ENCODE data around the gene SNRPA.
A peak's percentile ranks its signal among the peaks of the same experiment; 100 is the strongest.
"Not testable (repeated sequence)": the region's sequence is repeated elsewhere in the genome, so short reads cannot be mapped to it uniquely, and the experiment has no call there.

SNRPA gene

GRCh38 chr19:40721936-40722661 is 28.9 kb upstream of the SNRPA start:
- DNase-seq (no peak), ATAC-seq (no peak)

- ATAC-seq (no peak), DNase-seq (no peak)
Observed at GRCh38 chr19:40723661-40724254, 27.2 kb upstream of the SNRPA start.

GRCh38 chr19:40724315-40724714 is 26.7 kb upstream of the SNRPA start:
- ATAC-seq (no peak), DNase-seq (no peak)

GRCh38 chr19:40724855-40725254 is 26.1 kb upstream of the SNRPA start:
- ATAC-seq = peak; percentile 88

GRCh38 chr19:40726279-40726678 is 24.7 kb upstream of the SNRPA start:
- ATAC-seq (no peak), DNase-seq (no peak)

More at GRCh38 chr19:40724855-40725254, 26.1 kb upstream of the SNRPA start:
- no peak for DNase-seq

GRCh38 chr19:40730065-40730464 is 20.9 kb upstream of the SNRPA start:
- not testable (repeated sequence) for ATAC-seq, DNase-seq

GRCh38 chr19:40732304-40732703 is 18.7 kb upstream of the SNRPA start:
- DNase-seq, ATAC-seq: not testable (repeated sequence)

- DNase-seq (no peak), ATAC-seq (no peak)
Observed at GRCh38 chr19:40733149-40733548, 17.9 kb upstream of the SNRPA start.

GRCh38 chr19:40735013-40735771 is 15.8 kb upstream of the SNRPA start:
- DNase-seq = no peak
- ATAC-seq = no peak

- ATAC-seq (no peak), DNase-seq (no peak)
Observed at GRCh38 chr19:40736661-40737060, 14.3 kb upstream of the SNRPA start.

- DNase-seq = no peak
- no peak for ATAC-seq
Observed at GRCh38 chr19:40737102-40737644, 13.8 kb upstream of the SNRPA start.

- DNase-seq (no peak), ATAC-seq (no peak)
Observed at GRCh38 chr19:40739030-40739839, 11.8 kb upstream of the SNRPA start.

- ATAC-seq (no peak), DNase-seq (no peak)
Observed at GRCh38 chr19:40739871-40740703, 10.9 kb upstream of the SNRPA start.

GRCh38 chr19:40740747-40741146 is 10.3 kb upstream of the SNRPA start:
- ATAC-seq (no peak), DNase-seq (no peak)

- no peak for DNase-seq
- no peak for ATAC-seq
Observed at GRCh38 chr19:40741527-40742390, 9.2 kb upstream of the SNRPA start.

GRCh38 chr19:40742477-40742876 is 8.5 kb upstream of the SNRPA start:
- DNase-seq (no peak), ATAC-seq (no peak)

GRCh38 chr19:40742886-40743285 is 8.1 kb upstream of the SNRPA start:
- no peak for DNase-seq

GRCh38 chr19:40743926-40744325 is 7.1 kb upstream of the SNRPA start:
- DNase-seq (no peak), ATAC-seq (no peak)

More at GRCh38 chr19:40742886-40743285, 8.1 kb upstream of the SNRPA start:
- ATAC-seq = no peak

- no peak for ATAC-seq
Observed at GRCh38 chr19:40744554-40745401, 6.2 kb upstream of the SNRPA start.

More at GRCh38 chr19:40744554-40745401, 6.2 kb upstream of the SNRPA start:
- peak; percentile 47 for DNase-seq

Measured in stimulated activated naive CD8-positive, alpha-beta T cell treated with anti-CD3 and anti-CD28 coated beads, Interleukin-15, Interleukin-2, amounts not matched to agents 100 U/mL and 50 U/mL, for 24 hours (primary cell).